IPS DF 6.9 (cell line): ENCODE data around the gene IARS1.
A peak's percentile ranks its signal among the peaks of the same experiment; 100 is the strongest.

Experiments
- DNase-seq: peaks from one replicate; pipeline ENCODE4 v3.0.0-alpha.2; 2013; ENCODE audit warnings: low read depth, low spot score
- H3K27ac ChIP-seq: one replicate; pipeline ENCODE4 v1.5.1; 2013; ENCODE audit warnings: low read length, control low read depth
- H3K27me3 ChIP-seq: 2 replicates; pipeline ENCODE4 v1.6.1; 2013; ENCODE audit warnings: mild to moderate bottlenecking, low read length; ENCODE audit not compliant: control insufficient read depth, insufficient read depth
- H3K36me3 ChIP-seq: 2 replicates; pipeline ENCODE4 v1.6.1; 2013; ENCODE audit warnings: low read length; ENCODE audit not compliant: control insufficient read depth, insufficient read depth
- H3K4me1 ChIP-seq: 2 replicates; pipeline ENCODE4 v1.6.1; 2013; ENCODE audit warnings: low read length; ENCODE audit not compliant: control insufficient read depth, insufficient read depth
- H3K4me3 ChIP-seq: 2 replicates; pipeline ENCODE4 v1.5.1; 2013; ENCODE audit warnings: mild to moderate bottlenecking, low read length
- H3K9me3 ChIP-seq: 2 replicates; pipeline ENCODE4 v1.6.1; 2013; ENCODE audit warnings: low read length, inconsistent platforms; ENCODE audit not compliant: control insufficient read depth, insufficient read depth
- WGBS: extraction: QIAGEN DNeasy Blood & Tissue Kit; methylation state at CpG from one replicate; pipeline ENCODE4 v1.1.7; 2013; ENCODE audit warnings: mixed read lengths, missing lambda C conversion rate; ENCODE audit not compliant: insufficient read length, insufficient coverage; 5-methylcytosine and 5-hydroxymethylcytosine counted together

The IARS1 gene

DNA sequence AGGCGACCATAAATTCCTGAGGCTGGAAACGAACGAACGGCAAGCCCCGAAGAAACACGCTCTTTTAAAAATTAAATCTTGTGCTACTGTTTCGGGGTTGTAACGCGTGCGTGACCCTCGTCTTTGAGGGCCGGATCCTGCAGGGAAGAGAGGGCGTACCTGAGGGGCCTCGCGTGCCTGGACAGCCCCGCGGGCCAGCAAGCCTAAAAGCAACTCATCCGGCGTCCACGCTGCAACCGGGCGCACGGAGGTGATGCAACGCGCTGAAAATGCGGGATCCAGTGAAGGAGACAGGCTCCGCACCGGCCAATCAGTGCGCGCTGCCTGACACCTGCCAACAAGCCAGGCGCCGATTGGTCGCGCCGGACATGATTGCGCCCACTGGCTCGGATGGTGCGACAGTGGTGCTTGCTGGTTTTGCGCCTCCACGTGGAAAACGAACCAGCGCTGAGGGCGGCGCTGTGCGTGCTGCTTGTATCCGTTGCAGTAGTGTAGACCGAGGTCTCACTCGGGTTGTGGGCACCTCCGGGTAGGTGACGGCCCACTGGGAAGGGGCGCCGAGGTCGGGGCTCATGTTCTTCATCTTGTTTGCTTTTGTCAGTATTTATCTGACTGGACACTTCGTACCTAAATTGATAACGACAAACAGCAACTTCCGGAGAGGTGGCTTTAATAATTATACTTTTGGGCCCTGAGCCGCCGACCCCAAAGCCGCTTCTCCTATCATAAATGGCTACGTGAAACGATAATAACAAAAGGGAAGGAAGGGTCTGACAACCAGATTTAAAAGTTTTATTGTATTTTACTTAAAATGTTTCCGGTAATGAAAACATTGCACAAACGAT is at the start of gene IARS1:
Gene IARS1, minus strand, starts transcription at position 246 of the 845 bp plus-strand sequence. CDS start 4,278 bp downstream, outside the sequence.
- no peaks in the 10 kb centered on the region; the same call in 1 of the 2 replicates for H3K36me3 ChIP-seq
- peak; percentile 95 for DNase-seq
- no peak within 1 kb of the TSS for H3K27ac ChIP-seq
- no peaks in the 10 kb centered on the region for H3K9me3 ChIP-seq
- H3K27me3 ChIP-seq = no peaks in the 10 kb centered on the region
- no peaks in the 10 kb centered on the region for H3K4me1 ChIP-seq
- no CpG with 5 or more reads among the region's 63 CpGs for WGBS
- peak within 1 kb of the TSS; percentile 92; the same call in 1 of the 2 replicates for H3K4me3 ChIP-seq

DNA sequence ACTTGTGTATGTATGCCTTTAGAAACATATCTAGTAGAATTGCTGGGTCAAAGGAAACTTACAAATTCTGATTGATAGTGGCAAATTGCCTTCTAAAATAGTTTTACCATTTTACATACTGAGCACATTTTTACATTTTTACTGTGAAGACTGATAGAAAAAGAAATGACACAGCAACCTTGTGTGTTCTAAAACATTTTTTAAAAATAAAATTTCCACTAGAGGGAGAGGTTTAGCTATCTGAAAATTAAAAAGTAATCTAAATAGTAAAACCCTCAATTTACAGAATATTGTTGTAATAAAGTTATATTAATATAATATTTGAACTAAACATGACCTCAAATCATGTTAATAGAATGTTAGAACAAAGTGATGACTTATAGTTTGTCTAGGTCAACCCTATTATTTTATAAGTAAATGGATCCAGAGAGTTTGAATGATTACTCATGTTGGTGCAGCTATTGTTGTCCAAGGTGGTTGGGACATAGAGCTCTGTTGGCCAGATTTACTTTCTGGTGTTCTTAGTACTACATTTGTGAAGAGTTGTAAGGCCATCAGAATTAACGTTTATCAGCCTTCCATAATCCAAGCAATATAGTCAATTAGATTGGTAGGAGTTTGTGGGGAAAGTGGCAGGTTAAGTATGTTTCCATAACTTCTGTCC is 49.5 kb upstream of the IARS1 start:
- Histone ChIP-seq H3K36me3 (0 out of 2 replicates have a peak, but pooled peaks cover 2% of the 10 kb centered on the region), H3K4me3 (no peak overlapping the region), H3K4me1 (no peaks in the 10 kb centered on the region), H3K27ac (no peak overlapping the region), H3K9me3 (no peaks in the 10 kb centered on the region), H3K27me3 (no peaks in the 10 kb centered on the region)
- no CpG with 5 or more reads among the region's 1 CpG for WGBS
- no peak for DNase-seq

DNA sequence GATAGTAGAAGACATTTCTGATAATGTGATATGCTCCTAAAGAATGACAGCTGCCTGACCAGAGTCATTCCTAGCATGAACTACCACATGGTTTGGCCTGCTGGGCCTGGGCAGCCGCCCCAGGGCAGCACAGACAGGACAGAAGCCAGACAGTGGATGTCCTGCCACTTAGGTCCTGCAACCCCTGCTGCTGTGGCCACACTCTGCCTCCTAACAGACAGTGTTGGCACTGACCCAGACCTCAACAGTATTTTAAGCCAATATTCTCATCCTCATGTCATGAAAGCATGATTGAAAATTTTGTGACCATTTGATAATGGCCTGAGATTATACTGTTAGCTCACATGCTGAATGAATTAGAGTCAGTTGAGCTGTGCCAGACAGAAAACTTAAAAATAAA is 48.1 kb upstream of the IARS1 start:
- Histone ChIP-seq H3K4me1 (no peaks in the 10 kb centered on the region), H3K27ac (no peak overlapping the region), H3K36me3 (peaks cover 2% of the 10 kb centered on the region; the same call in 1 of the 2 replicates), H3K9me3 (no peaks in the 10 kb centered on the region), H3K4me3 (no peak overlapping the region), H3K27me3 (no peaks in the 10 kb centered on the region)
- DNase-seq = no peak
- no CpG with 5 or more reads among the region's 1 CpG for WGBS

DNA sequence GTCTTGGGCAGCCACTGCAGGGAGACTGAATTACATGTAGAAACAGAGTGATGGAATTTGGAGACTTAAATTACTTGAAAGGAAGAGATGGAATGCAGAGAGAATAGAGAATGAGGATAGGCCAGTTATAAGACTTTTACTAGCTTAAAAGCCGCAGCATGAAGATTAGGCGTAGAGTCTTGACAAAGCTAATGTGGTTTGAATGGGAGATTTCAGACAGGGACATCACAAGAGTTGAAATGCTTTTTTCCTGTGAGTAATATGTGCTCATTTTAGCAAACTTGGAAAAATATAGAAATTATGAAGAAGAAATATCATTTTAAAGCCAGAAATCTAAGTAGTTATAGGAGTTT is 39.8 kb upstream of the IARS1 start:
- no CpG with 5 or more reads among the region's 2 CpGs for WGBS
- no peaks in the 10 kb centered on the region for H3K4me1 ChIP-seq
- H3K9me3 ChIP-seq = no peaks in the 10 kb centered on the region
- no peaks in the 10 kb centered on the region; the same call in 1 of the 2 replicates for H3K36me3 ChIP-seq
- H3K27ac ChIP-seq = no peak overlapping the region
- H3K27me3 ChIP-seq = no peaks in the 10 kb centered on the region
- no peak for DNase-seq
- H3K4me3 ChIP-seq = no peak overlapping the region

DNA sequence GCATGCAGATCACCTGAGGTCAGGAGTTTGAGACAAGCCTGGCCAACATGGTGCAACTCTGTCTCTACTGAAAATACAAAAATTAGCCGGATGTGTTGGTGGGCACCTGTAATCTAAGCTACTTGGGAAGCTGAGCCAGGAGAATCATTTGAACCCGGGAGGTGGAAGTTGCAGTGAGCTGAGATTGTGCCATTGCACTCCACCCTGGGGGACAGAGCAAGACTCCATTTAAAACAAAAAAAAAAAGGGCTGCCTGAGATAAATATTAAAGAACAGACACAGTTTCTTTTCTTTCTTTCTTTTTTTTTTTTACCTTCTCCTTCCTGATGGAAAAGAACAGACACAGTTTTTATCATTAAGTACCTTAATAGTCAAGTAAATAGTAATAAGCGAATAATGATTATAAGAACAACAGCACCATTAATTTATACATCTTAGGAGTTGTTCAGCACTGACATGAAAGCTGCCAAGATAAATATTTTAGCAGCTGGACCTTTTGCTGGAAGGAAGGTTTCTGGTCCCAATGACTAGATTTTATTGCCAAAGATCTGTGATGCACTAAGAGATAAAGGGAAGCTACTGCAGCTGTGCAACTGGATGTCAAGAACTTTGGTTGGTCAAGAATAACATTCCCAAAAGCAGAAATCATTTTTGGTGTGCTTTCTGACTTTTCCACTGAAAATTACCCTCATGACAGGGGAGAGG is 39.2 kb upstream of the IARS1 start:
- Histone ChIP-seq H3K27ac (no peak overlapping the region), H3K4me3 (no peak overlapping the region), H3K27me3 (no peaks in the 10 kb centered on the region), H3K36me3 (no peaks in the 10 kb centered on the region; the same call in 1 of the 2 replicates), H3K4me1 (no peaks in the 10 kb centered on the region), H3K9me3 (no peaks in the 10 kb centered on the region)
- no peak for DNase-seq
- WGBS = no CpG with 5 or more reads among the region's 3 CpGs

DNA sequence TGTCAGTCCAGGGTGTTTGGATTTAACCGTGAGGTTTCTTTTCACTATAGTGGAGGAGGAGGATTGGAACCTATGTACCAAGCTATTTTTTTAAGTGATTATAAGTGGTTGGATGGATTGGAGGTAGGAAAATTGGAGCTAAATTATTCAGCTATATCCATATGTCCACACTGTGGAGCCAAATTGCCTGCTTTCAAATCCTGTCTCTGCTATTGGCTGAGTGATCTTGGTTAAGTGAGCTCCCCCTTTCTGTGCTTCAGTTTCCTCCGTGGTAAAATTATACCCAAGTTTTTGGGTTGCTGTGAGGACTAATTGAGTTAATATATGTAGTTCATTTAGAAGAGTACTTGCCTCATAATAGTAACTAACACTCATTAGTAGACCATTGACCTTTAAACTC is 34.7 kb upstream of the IARS1 start:
- H3K27ac ChIP-seq = no peak overlapping the region
- no peak for DNase-seq
- no peak overlapping the region for H3K4me3 ChIP-seq
- no peaks in the 10 kb centered on the region for H3K9me3 ChIP-seq
- H3K36me3 ChIP-seq = no peaks in the 10 kb centered on the region
- no CpG with 5 or more reads among the region's 2 CpGs for WGBS
- H3K27me3 ChIP-seq = no peaks in the 10 kb centered on the region
- H3K4me1 ChIP-seq = no peaks in the 10 kb centered on the region

DNA sequence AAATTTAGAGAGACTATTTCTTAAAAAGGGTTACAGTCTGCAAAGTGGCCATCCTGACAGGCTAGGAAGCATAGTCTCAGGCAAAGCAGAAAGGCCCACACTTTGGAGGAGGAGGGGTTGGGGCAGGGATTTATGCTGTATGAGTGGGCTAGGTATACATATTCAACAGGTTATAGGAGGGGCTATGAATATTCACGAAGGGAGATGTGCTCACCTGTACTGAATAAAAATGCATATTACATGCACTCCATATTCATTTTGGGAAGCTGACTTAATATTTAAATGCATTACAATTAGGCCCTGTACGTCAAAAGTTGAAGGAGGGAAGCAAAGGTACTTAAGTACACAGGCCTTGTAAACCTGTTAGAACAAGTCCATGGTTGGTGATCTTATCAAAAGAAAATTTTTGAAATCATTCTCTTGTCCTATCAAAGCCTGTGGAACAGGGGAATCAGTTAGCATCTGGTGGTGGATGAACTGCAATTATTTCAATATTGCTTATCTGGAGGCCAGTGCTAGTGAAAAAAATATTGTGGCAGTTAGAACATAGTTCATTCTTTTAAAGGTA is 33.9 kb upstream of the IARS1 start:
- H3K36me3 ChIP-seq = peaks cover 2% of the 10 kb centered on the region; the same call in 1 of the 2 replicates
- H3K4me3 ChIP-seq = no peak overlapping the region
- no peak overlapping the region for H3K27ac ChIP-seq
- H3K27me3 ChIP-seq = no peaks in the 10 kb centered on the region
- no peaks in the 10 kb centered on the region for H3K4me1 ChIP-seq
- H3K9me3 ChIP-seq = no peaks in the 10 kb centered on the region
- no CpG with 5 or more reads among the region's 2 CpGs for WGBS
- DNase-seq = no peak

DNA sequence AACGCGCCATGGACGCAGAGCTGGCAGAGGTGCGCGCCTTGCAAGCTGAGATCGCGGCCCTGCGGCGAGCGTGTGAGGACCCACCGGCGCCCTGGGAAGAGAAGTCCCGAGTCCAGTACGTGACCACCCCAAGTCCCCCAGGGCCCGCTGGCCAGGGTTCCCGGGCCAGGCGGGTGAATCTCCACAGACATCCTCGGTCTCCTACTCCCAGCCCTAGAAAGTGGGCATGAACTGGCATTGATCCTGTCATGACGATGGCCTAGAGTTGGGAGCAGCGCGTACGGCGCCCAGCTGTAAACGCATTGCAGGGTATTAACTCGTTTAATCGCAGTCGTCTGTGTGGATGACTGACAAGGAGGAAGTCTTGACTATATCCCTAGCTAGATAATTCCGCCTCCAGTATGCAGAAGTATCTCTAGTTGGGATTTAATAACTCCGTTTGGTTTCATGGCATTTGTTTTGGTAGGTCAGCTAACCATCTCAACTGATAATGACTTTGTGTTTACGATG is 32.5 kb upstream of the IARS1 start:
- H3K4me1 ChIP-seq = no peaks in the 10 kb centered on the region
- no CpG with 5 or more reads among the region's 30 CpGs for WGBS
- no peak for DNase-seq
- peaks cover 2% of the 10 kb centered on the region; the same call in 1 of the 2 replicates for H3K36me3 ChIP-seq
- H3K9me3 ChIP-seq = no peaks in the 10 kb centered on the region
- H3K27ac ChIP-seq = no peak overlapping the region
- H3K27me3 ChIP-seq = no peaks in the 10 kb centered on the region
- H3K4me3 ChIP-seq = peak overlapping the region; percentile 75

DNA sequence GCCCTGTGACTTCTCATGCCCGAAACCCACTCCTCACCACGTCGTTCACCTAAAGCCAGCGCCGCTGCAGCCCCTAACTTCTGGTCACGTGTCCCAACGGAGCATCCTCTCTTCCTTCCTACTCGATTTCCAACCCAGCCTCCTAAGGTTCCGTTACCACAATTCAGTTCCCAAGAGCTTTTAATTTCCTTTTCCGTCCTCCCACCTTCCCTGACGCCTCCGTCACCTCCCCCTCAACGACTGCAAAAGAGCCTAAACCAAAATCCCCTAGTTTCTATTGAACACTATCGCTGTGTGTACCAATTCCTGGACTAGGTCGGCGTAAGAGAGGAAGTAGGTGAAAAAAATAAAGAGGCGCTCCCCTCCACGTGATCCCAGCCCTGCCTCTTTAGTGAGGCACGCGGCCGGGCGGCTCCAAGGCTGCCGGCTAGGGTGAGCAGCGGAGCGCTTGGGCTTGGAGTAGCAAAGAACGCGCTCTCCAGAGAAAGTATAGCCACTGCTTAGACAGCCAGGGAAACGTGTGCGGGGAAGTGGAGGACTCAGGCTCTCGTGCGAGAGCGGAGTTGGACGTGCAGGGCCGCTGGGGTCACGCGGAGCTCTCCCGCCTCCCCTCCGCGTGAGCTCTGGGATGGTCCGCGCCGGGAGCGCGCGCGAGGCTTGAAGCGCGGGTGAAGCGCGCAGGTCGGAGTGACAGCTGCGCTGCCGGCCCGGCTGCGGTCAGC is 31.9 kb upstream of the IARS1 start, which contains the start of the genes CENPP and NOL8:
Gene CENPP, plus strand, starts transcription at position 685 of the 722 bp plus-strand sequence.
Gene NOL8, minus strand, starts transcription at position 82 of the 722 bp plus-strand sequence. CDS start 1,189 bp downstream, outside the sequence.
- peaks cover 2% of the 10 kb centered on the region; the same call in 1 of the 2 replicates for H3K36me3 ChIP-seq
- H3K27ac ChIP-seq = no peak within 1 kb of the TSS
- no CpG with 5 or more reads among the region's 55 CpGs for WGBS
- H3K4me3 ChIP-seq = peak within 1 kb of the TSS; percentile 75
- no peaks in the 10 kb centered on the region for H3K4me1 ChIP-seq
- DNase-seq = peak; percentile 50
- H3K27me3 ChIP-seq = no peaks in the 10 kb centered on the region
- H3K9me3 ChIP-seq = no peaks in the 10 kb centered on the region
